Endodermal cell (in vitro differentiated cells): Measurements from ENCODE around the gene IFT122. TPM values are rescaled to one million over a fixed set of nuclear protein-coding genes. Genes with fewer than 3 reads are reported as not detected.

ENCODE experiments used
- DNase-seq: peaks from one replicate; pipeline ENCODE4 v3.0.0-alpha.2; 2017
- H3K27ac ChIP-seq: 2 replicates; pipeline ENCODE4 v1.5.1; 2013; ENCODE audit warnings: mild to moderate bottlenecking, low read depth, low read length, moderate library complexity
- H3K27me3 ChIP-seq: 2 replicates; pipeline ENCODE4 v1.6.1; 2013; ENCODE audit warnings: mild to moderate bottlenecking, low read length, moderate library complexity; ENCODE audit not compliant: insufficient read depth, control insufficient read depth, poor library complexity, severe bottlenecking
- H3K36me3 ChIP-seq: 2 replicates; pipeline ENCODE4 v1.7.0; 2013; ENCODE audit warnings: mild to moderate bottlenecking, low read length, moderate library complexity; ENCODE audit not compliant: control insufficient read depth, insufficient read depth
- H3K4me1 ChIP-seq: one replicate; pipeline ENCODE4 v1.7.0; 2013; ENCODE audit warnings: low read length; ENCODE audit not compliant: control insufficient read depth, insufficient read depth
- H3K4me3 ChIP-seq: 2 replicates; pipeline ENCODE4 v1.5.1; 2013; ENCODE audit warnings: mild to moderate bottlenecking, low read length, moderate library complexity
- H3K9ac ChIP-seq: 2 replicates; pipeline ENCODE4 v1.6.1; 2013; ENCODE audit warnings: mild to moderate bottlenecking, low read length, moderate library complexity; ENCODE audit not compliant: poor library complexity, severe bottlenecking; ENCODE audit errors: extremely low read depth
- H3K9me3 ChIP-seq: 2 replicates; pipeline ENCODE4 v1.6.1; 2013; ENCODE audit warnings: mild to moderate bottlenecking, low read length, moderate library complexity; ENCODE audit not compliant: control insufficient read depth
- H3K27ac Mint-ChIP-seq: 2 replicates; pipeline ENCODE4 v1.8.0; 2020; ENCODE audit warnings: mixed read lengths
- H3K27me3 Mint-ChIP-seq: 2 replicates; pipeline ENCODE4 v1.8.0; 2021; ENCODE audit warnings: mild to moderate bottlenecking, mixed read lengths; ENCODE audit not compliant: insufficient read depth
- H3K36me3 Mint-ChIP-seq: 2 replicates; pipeline ENCODE4 v1.8.0; 2020; ENCODE audit warnings: low read depth, mixed read lengths
- H3K4me1 Mint-ChIP-seq: 2 replicates; pipeline ENCODE4 v1.8.0; 2020; ENCODE audit warnings: mixed read lengths
- H3K4me3 Mint-ChIP-seq: 2 replicates; pipeline ENCODE4 v1.8.0; 2020; ENCODE audit warnings: mild to moderate bottlenecking, moderate library complexity, mixed read lengths
- H3K9me3 Mint-ChIP-seq: 2 replicates; pipeline ENCODE4 v1.8.0; 2020; ENCODE audit warnings: mild to moderate bottlenecking, mixed read lengths
- CTCF ChIP-seq: fragments of 200-600 bp; sonication (generic); conservative IDR thresholded peaks from 2 replicates; pipeline ENCODE4 v1.5.0; 2021; ENCODE audit warnings: antibody characterized with exemption, mild to moderate bottlenecking
- WGBS, 2 experiments: methylation state at CpG; one replicate each; pipeline versions ENCODE4 v1.1.5 to v1.1.7; 2013; ENCODE audit warnings: missing lambda C conversion rate in 2 of 2, mixed read lengths in 1 of 2; ENCODE audit not compliant: insufficient coverage in 1 of 2, insufficient read length in 1 of 2; 5-methylcytosine and 5-hydroxymethylcytosine counted together
- total RNA-seq, 2 donors: library from RNA; stranded (reverse); fragmentation: NEBNext Ultra II Directional in 1 of 2; extraction: Animal tissue kit (Norgen Biotek cat#: 25700) in 1 of 2; gene quantifications; 2 replicates in 1 of 2; 3 replicates in 1 of 2; pipeline ENCODE4 v1.2.1, GENCODE V29; 2021

IFT122 gene
- total RNA-seq, 2 donors from 2014 or later = 36.0 to 46.6 TPM

GRCh38 chr3:129548104-129548965 is 108.3 kb downstream of the IFT122 start:
- 78 to 90% methylated on average over 8 to 19 of the region's 19 CpGs for whole genome bisulfite sequencing, 2 experiments
- no peak for DNase-seq
- Histone ChIP-seq H3K27ac (no peak overlapping the region), H3K4me3 (no peak overlapping the region), H3K4me1 (peaks cover 4% of the 10 kb centered on the region), H3K9ac (no peak overlapping the region), H3K36me3 (no peaks in the 10 kb centered on the region), H3K9me3 (no peaks in the 10 kb centered on the region), H3K27me3 (no peaks in the 10 kb centered on the region)
- Mint-ChIP-seq H3K27me3 (no peaks in the 10 kb centered on the region), H3K4me1 (peaks cover 24% of the 10 kb centered on the region), H3K4me3 (no peak overlapping the region), H3K36me3 (no peaks in the 10 kb centered on the region), H3K9me3 (no peaks in the 10 kb centered on the region), H3K27ac (no peak overlapping the region)
- no peak for TF ChIP-seq CTCF

- peaks cover 4% of the 10 kb centered on the region for H3K4me1 ChIP-seq
- H3K4me3 ChIP-seq = no peak overlapping the region
- no peaks in the 10 kb centered on the region for H3K36me3 ChIP-seq
- no peak for DNase-seq
- Mint-ChIP-seq H3K9me3 (no peaks in the 10 kb centered on the region), H3K27ac (peak overlapping the region; percentile 65), H3K36me3 (no peaks in the 10 kb centered on the region), H3K4me3 (no peak overlapping the region), H3K27me3 (no peaks in the 10 kb centered on the region), H3K4me1 (peaks cover 20% of the 10 kb centered on the region)
- no peak overlapping the region for H3K27ac ChIP-seq
- WGBS, 2 experiments = 90 to 95% methylated on average over 12 to 18 of the region's 18 CpGs
- no peak overlapping the region for H3K9ac ChIP-seq
- H3K27me3 ChIP-seq = no peaks in the 10 kb centered on the region
- no peaks in the 10 kb centered on the region for H3K9me3 ChIP-seq
- no peak for TF ChIP-seq CTCF
These were observed 109.2 kb downstream of the IFT122 start for GRCh38 chr3:129549006-129549800.

- TF ChIP-seq CTCF = no peak
- Histone ChIP-seq H3K4me1 (peaks cover 4% of the 10 kb centered on the region), H3K27ac (no peak overlapping the region), H3K36me3 (no peaks in the 10 kb centered on the region), H3K9me3 (no peaks in the 10 kb centered on the region), H3K9ac (no peak overlapping the region), H3K4me3 (no peak overlapping the region), H3K27me3 (no peaks in the 10 kb centered on the region)
- Mint-ChIP-seq H3K36me3 (no peaks in the 10 kb centered on the region), H3K4me3 (no peak overlapping the region), H3K27me3 (no peaks in the 10 kb centered on the region), H3K4me1 (peaks cover 26% of the 10 kb centered on the region), H3K27ac (peak overlapping the region; percentile 65), H3K9me3 (no peaks in the 10 kb centered on the region)
- no peak for DNase-seq
- 92 to 94% methylated on average over 3 of the region's 3 CpGs for WGBS, 2 experiments
These were observed 109.8 kb downstream of the IFT122 start for GRCh38 chr3:129549805-129550204.
